Measurements from ENCODE around the gene MECP2. TPM values are rescaled to one million over a fixed set of nuclear protein-coding genes. Genes with fewer than 3 reads are reported as not detected.

MECP2 gene
- total RNA-seq, 4 donors from 2014 or later = 57.7 to 79.4 (median 64.8) TPM

DNA sequence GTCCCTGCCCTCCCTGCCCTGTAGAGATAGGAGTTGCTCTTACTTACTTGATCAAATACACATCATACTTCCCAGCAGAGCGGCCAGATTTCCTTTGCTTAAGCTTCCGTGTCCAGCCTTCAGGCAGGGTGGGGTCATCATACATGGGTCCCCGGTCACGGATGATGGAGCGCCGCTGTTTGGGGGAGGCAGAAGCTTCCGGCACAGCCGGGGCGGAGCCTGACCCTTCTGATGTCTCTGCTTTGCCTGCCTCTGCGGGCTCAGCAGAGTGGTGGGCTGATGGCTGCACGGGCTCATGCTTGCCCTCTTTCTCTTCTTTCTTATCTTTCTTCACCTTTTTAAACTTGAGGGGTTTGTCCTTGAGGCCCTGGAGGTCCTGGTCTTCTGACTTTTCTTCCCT lies 65.4 kb downstream of the MECP2 start:
- Histone ChIP-seq H3K36me3 (peaks cover 14 to 47% (median 40%) of the 10 kb centered on the region in 4 donors), H3K27ac (replicated peaks in 1 of 4) (no peak overlapping the region), H3K4me3 (no peak overlapping the region), H3K9me3 (no peaks in the 10 kb centered on the region), H3K4me1 (peaks cover 8 to 44% (median 33%) of the 10 kb centered on the region in 4 donors), H3K27me3 (no peaks in the 10 kb centered on the region)
- 84% methylated on average over 11 of the region's 11 CpGs for WGBS
- intact Hi-C loops (cut with DNase I) = no loop called here
- DNase-seq (ENCODE audit: extremely low spot score) = no peak
- no peak for TF ChIP-seq CTCF (IDR thresholded peaks at IDR 0.05)
- TF ChIP-seq POLR2A (IDR thresholded peaks at IDR 0.05; ENCODE audit: low read depth) = no peak
- TF ChIP-seq EP300 (IDR thresholded peaks at IDR 0.05) = no peak
- no peak for TF ChIP-seq POLR2AphosphoS5 (IDR thresholded peaks at IDR 0.05)

DNA sequence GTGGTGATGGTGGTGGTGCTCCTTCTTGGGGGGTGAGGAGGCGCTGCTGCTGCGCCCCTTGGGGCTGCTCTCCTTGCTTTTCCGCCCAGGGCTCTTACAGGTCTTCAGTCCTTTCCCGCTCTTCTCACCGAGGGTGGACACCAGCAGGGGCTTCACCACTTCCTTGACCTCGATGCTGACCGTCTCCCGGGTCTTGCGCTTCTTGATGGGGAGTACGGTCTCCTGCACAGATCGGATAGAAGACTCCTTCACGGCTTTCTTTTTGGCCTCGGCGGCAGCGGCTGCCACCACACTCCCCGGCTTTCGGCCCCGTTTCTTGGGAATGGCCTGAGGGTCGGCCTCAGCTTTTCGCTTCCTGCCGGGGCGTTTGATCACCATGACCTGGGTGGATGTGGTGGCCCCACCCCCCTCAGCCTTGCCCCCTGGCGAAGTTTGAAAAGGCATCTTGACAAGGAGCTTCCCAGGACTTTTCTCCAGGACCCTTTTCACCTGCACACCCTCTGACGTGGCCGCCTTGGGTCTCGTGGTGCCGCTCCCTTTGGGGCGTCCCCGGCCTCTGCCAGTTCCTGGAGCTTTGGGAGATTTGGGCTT lies 66.7 kb downstream of the MECP2 start:
- Histone ChIP-seq H3K4me1 (peaks cover 8 to 44% (median 31%) of the 10 kb centered on the region in 4 donors), H3K4me3 (no peak overlapping the region), H3K27ac (replicated peaks in 1 of 4) (no peak overlapping the region), H3K9me3 (no peaks in the 10 kb centered on the region), H3K27me3 (no peaks in the 10 kb centered on the region), H3K36me3 (peaks cover 14 to 55% (median 43%) of the 10 kb centered on the region in 4 donors)
- intact Hi-C loops (cut with DNase I) = no loop called here
- 84% methylated on average over 26 of the region's 29 CpGs for WGBS
- no peak for TF ChIP-seq POLR2A (IDR thresholded peaks at IDR 0.05; ENCODE audit: low read depth)
- no peak for TF ChIP-seq EP300 (IDR thresholded peaks at IDR 0.05)
- no peak for TF ChIP-seq CTCF (IDR thresholded peaks at IDR 0.05)
- TF ChIP-seq POLR2AphosphoS5 (IDR thresholded peaks at IDR 0.05) = no peak
- DNase-seq (ENCODE audit: extremely low spot score) = no peak

DNA sequence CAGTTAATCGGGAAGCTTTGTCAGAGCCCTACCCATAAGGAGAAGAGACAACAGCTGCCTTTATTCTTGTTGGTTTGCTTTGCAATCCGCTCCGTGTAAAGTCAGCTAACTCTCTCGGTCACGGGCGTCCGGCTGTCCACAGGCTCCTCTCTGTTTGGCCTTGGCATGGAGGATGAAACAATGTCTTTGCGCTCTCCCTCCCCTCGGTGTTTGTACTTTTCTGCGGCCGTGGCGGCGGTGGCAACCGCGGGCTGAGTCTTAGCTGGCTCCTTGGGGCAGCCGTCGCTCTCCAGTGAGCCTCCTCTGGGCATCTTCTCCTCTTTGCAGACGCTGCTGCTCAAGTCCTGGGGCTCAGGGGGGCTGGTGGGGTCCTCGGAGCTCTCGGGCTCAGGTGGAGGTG lies 67.3 kb downstream of the MECP2 start:
- DNase-seq (ENCODE audit: extremely low spot score) = no peak
- no peak overlapping the region for H3K4me3 ChIP-seq
- WGBS = 92% methylated on average over 18 of the region's 20 CpGs
- TF ChIP-seq CTCF (IDR thresholded peaks at IDR 0.05) (no peak), POLR2AphosphoS5 (IDR thresholded peaks at IDR 0.05) (no peak)
- no peaks in the 10 kb centered on the region for H3K27me3 ChIP-seq
- H3K9me3 ChIP-seq = no peaks in the 10 kb centered on the region
- peaks cover 8 to 40% (median 29%) of the 10 kb centered on the region in 4 donors for H3K4me1 ChIP-seq
- no peak overlapping the region for H3K27ac ChIP-seq (replicated peaks in 1 of 4)
- peaks cover 14 to 55% (median 43%) of the 10 kb centered on the region in 4 donors for H3K36me3 ChIP-seq
- intact Hi-C loops (cut with DNase I) = no loop called here

GRCh38 chrX:154029439-154029838 lies 68.1 kb downstream of the MECP2 start:
- intact Hi-C loops (cut with DNase I) = no loop called here
- TF ChIP-seq POLR2AphosphoS5 (IDR thresholded peaks at IDR 0.05) = no peak
- TF ChIP-seq POLR2A (IDR thresholded peaks at IDR 0.05; ENCODE audit: low read depth) = no peak
- no peak for TF ChIP-seq EP300 (IDR thresholded peaks at IDR 0.05)
- no peak for TF ChIP-seq CTCF (IDR thresholded peaks at IDR 0.05)

More at GRCh38 chrX:154029439-154029838, 68.1 kb downstream of the MECP2 start:
- no peak for DNase-seq (ENCODE audit: extremely low spot score)
- no peaks in the 10 kb centered on the region for H3K9me3 ChIP-seq
- no peaks in the 10 kb centered on the region for H3K27me3 ChIP-seq
- peaks cover 11 to 32% (median 24%) of the 10 kb centered on the region in 4 donors for H3K4me1 ChIP-seq
- WGBS = 75% methylated on average over 6 of the region's 8 CpGs
- H3K36me3 ChIP-seq = peaks cover 14 to 55% (median 43%) of the 10 kb centered on the region in 4 donors
- no peak overlapping the region for H3K27ac ChIP-seq (replicated peaks in 1 of 4)
- H3K4me3 ChIP-seq = no peak overlapping the region

Data from esophagus muscularis mucosa (tissue), 4 donors.